PC-9 (cell line): ENCODE measurements around the gene CIBAR2.

Experiments used
- CTCF ChIP-seq: fragments of 200-600 bp; sonication (generic); conservative IDR thresholded peaks from 2 replicates; pipeline ENCODE4 v1.6.1; 2017; ENCODE audit warnings: mixed run types, antibody characterized with exemption, mild to moderate bottlenecking, moderate library complexity
- EZH2 ChIP-seq: fragments of 200-600 bp; sonication (generic); IDR thresholded peaks from 2 replicates; pipeline ENCODE4 v1.8.0; 2017; ENCODE audit warnings: antibody characterized with exemption, low read depth

- TF ChIP-seq CTCF (no peak), EZH2 (no peak)
Observed at GRCh38 chr16:85158743-85159178, 46.5 kb upstream of the CIBAR2 start.
